GM19023 (cell line): ENCODE measurements around the gene SPI1.
"Not testable (repeated sequence)": the region's sequence is repeated elsewhere in the genome, so short reads cannot be mapped to it uniquely, and the experiment has no call there.

Experiments used
- ATAC-seq: cut with Tn5 transposase; IDR thresholded peaks from one replicate; pipeline ENCODE4 v1.9.1; 2021; ENCODE audit warnings: mild to moderate bottlenecking, moderate library complexity; ENCODE audit not compliant: unreplicated experiment

The SPI1 gene

GRCh38 chr11:47342036-47342803 is 36.1 kb downstream of the SPI1 start:
- ATAC-seq = no peak

- ATAC-seq = no peak
Observed at GRCh38 chr11:47340980-47341775, 37.2 kb downstream of the SPI1 start.

GRCh38 chr11:47340010-47340409 is 38.3 kb downstream of the SPI1 start:
- no peak for ATAC-seq

- no peak for ATAC-seq
Observed at GRCh38 chr11:47338396-47339241, 39.7 kb downstream of the SPI1 start.

GRCh38 chr11:47337229-47337924 is 41.0 kb downstream of the SPI1 start:
- ATAC-seq = no peak

GRCh38 chr11:47336595-47336994 is 41.8 kb downstream of the SPI1 start:
- no peak for ATAC-seq

- ATAC-seq = no peak
Observed at GRCh38 chr11:47335733-47336132, 42.6 kb downstream of the SPI1 start.

- ATAC-seq = not testable (repeated sequence)
Observed at GRCh38 chr11:47334699-47335411, 43.5 kb downstream of the SPI1 start.

GRCh38 chr11:47333886-47334443 is 44.4 kb downstream of the SPI1 start:
- ATAC-seq = no peak

GRCh38 chr11:47333526-47333845 is 44.9 kb downstream of the SPI1 start:
- no peak for ATAC-seq

- ATAC-seq = no peak
Observed at GRCh38 chr11:47332791-47333525, 45.4 kb downstream of the SPI1 start.

GRCh38 chr11:47332303-47332711 is 46.0 kb downstream of the SPI1 start:
- ATAC-seq = no peak

- no peak for ATAC-seq
Observed at GRCh38 chr11:47331454-47332302, 46.7 kb downstream of the SPI1 start.

GRCh38 chr11:47329987-47330931 is 48.1 kb downstream of the SPI1 start:
- ATAC-seq = no peak

GRCh38 chr11:47329431-47329986 is 48.8 kb downstream of the SPI1 start:
- ATAC-seq = no peak

GRCh38 chr11:47328449-47329390 is 49.6 kb downstream of the SPI1 start:
- ATAC-seq = no peak
